Measurements from ENCODE around the gene RASAL3. TPM values are rescaled to one million over a fixed set of nuclear protein-coding genes. Genes with fewer than 3 reads are reported as not detected.

The RASAL3 gene
- total RNA-seq, 1 donor from 2014 or later, result 4.4 TPM

DNA sequence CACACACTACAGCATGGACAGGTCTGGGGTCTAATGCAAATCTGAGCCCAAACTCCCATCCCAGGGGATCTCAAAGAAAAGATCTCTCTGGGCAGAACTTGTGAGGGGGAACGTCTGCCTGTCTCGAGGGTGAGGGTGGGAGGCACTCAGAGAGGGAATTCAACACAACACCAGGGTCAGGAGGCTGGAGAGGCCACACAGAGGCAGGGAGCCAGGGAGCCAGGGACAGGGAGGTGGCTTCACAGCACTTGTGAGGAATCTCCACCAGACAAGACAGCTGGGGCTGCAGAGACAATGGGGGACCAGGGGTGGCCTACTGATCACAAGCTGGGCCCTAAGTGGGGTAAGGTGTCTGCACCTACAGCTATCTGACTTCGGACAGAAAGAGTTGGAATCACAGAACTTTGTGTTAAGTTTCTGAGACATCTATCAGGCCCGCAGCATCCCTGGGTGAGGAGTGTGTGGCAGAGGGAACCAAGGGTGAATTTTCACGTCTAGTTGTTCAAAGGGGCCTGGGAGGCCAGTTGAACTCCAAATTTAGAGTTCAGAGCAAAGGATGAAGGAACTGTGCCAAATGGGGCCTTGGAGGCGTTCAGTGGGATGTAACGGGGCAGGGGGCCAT, 32.8 kb downstream of the RASAL3 start:
- no peaks in the 10 kb centered on the region for H3K27me3 ChIP-seq
- DNase-seq (ENCODE audit: low spot score in 2 of 2), result no peak
- H3K27ac ChIP-seq, result peak overlapping the region; percentile 58 to 65
- no peaks in the 10 kb centered on the region for H3K9me3 ChIP-seq
- peaks cover 22 to 28% of the 10 kb centered on the region in 2 donors for H3K36me3 ChIP-seq
- peak overlapping the region; percentile 83 to 95 for H3K4me3 ChIP-seq
- peaks cover 8 to 24% of the 10 kb centered on the region in 2 donors for H3K4me1 ChIP-seq
- intact Hi-C loops (cut with DNase I), result loop anchor here (1.0 to 5.0 kb wide), 3 partner anchors 12 to 234 kb away; no protein-coding TSS in a partner anchor
- TF ChIP-seq, protein P1, sequence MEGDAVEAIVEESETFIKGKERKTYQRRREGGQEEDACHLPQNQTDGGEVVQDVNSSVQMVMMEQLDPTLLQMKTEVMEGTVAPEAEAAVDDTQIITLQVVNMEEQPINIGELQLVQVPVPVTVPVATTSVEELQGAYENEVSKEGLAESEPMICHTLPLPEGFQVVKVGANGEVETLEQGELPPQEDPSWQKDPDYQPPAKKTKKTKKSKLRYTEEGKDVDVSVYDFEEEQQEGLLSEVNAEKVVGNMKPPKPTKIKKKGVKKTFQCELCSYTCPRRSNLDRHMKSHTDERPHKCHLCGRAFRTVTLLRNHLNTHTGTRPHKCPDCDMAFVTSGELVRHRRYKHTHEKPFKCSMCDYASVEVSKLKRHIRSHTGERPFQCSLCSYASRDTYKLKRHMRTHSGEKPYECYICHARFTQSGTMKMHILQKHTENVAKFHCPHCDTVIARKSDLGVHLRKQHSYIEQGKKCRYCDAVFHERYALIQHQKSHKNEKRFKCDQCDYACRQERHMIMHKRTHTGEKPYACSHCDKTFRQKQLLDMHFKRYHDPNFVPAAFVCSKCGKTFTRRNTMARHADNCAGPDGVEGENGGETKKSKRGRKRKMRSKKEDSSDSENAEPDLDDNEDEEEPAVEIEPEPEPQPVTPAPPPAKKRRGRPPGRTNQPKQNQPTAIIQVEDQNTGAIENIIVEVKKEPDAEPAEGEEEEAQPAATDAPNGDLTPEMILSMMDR (IDR thresholded peaks at IDR 0.05), result no peak

- H3K27me3 ChIP-seq, result no peaks in the 10 kb centered on the region
- no peaks in the 10 kb centered on the region for H3K9me3 ChIP-seq
- no peak for DNase-seq (ENCODE audit: low spot score in 2 of 2)
- intact Hi-C loops (cut with DNase I), result loop anchor here (5.0 kb wide), 1 partner anchor 233 kb away; no protein-coding TSS in a partner anchor
- peak overlapping the region in 1 of 2 donors; percentile 95 for H3K4me3 ChIP-seq
- no peak overlapping the region for H3K27ac ChIP-seq
- TF ChIP-seq, protein P1 (IDR thresholded peaks at IDR 0.05), result no peak
- peaks cover 8 to 23% of the 10 kb centered on the region in 2 donors for H3K4me1 ChIP-seq
- H3K36me3 ChIP-seq, result peaks cover 29 to 35% of the 10 kb centered on the region in 2 donors
Observed at GRCh38 chr19:15430526-15431120, 33.7 kb downstream of the RASAL3 start.

GRCh38 chr19:15429825-15430467, 34.4 kb downstream of the RASAL3 start:
- no peak overlapping the region for H3K4me3 ChIP-seq
- no peaks in the 10 kb centered on the region for H3K27me3 ChIP-seq
- TF ChIP-seq, protein P1 (IDR thresholded peaks at IDR 0.05), result no peak
- peaks cover 35 to 41% of the 10 kb centered on the region in 2 donors for H3K36me3 ChIP-seq
- DNase-seq (ENCODE audit: low spot score in 2 of 2), result no peak
- H3K27ac ChIP-seq, result no peak overlapping the region
- H3K4me1 ChIP-seq, result peaks cover 8 to 23% of the 10 kb centered on the region in 2 donors
- intact Hi-C loops (cut with DNase I), result loop anchor here (5.0 kb wide), 1 partner anchor 233 kb away; no protein-coding TSS in a partner anchor
- H3K9me3 ChIP-seq, result no peaks in the 10 kb centered on the region

DNA sequence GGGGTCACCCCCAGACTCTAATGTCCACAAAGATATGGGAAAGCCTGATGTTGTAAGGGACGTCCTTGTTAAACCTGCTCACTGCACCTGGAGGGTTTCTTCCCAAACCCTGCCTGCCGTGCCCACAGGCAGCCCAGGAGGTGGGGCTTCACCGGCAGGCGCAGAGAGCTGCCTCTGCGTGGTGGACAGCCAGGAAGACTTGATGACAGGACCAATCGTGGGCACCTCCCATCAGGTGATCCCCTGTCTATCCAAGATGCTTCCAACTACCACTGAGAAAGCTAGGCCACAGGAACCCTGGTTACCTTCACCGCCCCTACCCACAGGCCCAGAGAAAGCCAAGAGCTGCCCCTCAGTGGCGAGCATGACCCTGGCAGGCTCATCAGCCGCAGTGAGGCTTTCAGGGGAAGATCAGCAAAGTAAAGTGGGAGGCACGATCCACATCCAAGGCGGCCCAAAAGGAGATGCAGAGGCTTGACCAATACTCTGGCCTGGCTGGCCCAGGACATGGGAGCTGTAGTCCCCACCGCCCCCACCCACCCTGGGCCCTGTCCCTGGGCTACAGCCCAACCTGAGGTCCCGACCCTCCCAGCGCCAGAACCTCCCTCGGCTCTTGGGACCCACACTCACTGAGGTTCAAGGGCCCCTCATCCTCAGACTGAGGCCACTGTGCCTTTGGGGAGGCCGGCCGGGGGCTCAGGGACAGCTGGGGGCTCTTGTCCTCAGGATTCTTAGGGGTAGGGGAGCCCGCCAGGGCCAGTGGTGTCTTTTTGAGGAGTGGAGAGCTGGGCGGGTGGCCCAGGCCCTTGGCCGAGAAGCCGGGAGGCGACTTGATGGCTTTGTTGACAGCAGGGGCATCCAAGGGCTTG, 35.2 kb downstream of the RASAL3 start:
- H3K4me1 ChIP-seq, result peaks cover 8 to 23% of the 10 kb centered on the region in 2 donors
- H3K4me3 ChIP-seq, result no peak overlapping the region
- intact Hi-C loops (cut with DNase I), result no loop called here
- no peak overlapping the region for H3K27ac ChIP-seq
- no peak for DNase-seq (ENCODE audit: low spot score in 2 of 2)
- no peaks in the 10 kb centered on the region for H3K9me3 ChIP-seq
- H3K36me3 ChIP-seq, result peaks cover 43 to 49% of the 10 kb centered on the region in 2 donors
- TF ChIP-seq, protein P1 (IDR thresholded peaks at IDR 0.05), result no peak
- H3K27me3 ChIP-seq, result no peaks in the 10 kb centered on the region

GRCh38 chr19:15427991-15428471, 36.3 kb downstream of the RASAL3 start:
- no peak for DNase-seq (ENCODE audit: low spot score in 2 of 2)
- Histone ChIP-seq H3K4me3 (no peak overlapping the region), H3K9me3 (no peaks in the 10 kb centered on the region), H3K27ac (no peak overlapping the region), H3K27me3 (no peaks in the 10 kb centered on the region), H3K4me1 (peaks cover 8 to 18% of the 10 kb centered on the region in 2 donors), H3K36me3 (peaks cover 54 to 61% of the 10 kb centered on the region in 2 donors)
- intact Hi-C loops (cut with DNase I), result no loop called here
- TF ChIP-seq, protein P1 (IDR thresholded peaks at IDR 0.05), result no peak
